ENCODE data around the gene OGDH.

DNA sequence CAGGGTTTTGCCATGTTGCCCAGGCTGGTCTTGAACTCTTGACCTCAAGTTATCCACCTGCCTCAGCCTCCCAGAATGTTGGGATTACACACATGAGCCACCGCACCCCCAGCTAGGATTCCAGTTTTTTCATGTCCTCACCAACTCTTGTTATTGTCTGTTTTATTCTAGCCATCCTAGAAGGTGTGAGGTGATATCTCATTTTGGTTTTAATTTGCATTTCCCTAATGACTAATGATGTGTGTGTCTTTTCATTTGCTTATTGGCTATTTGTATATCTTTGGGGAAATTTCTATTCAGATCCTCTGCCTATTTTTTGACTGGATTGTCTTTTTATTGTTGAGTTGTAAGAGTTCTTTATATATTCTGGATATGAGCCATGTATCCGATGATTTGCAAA lies 83.0 kb downstream of the OGDH start:
- TF ChIP-seq, protein P1, sequence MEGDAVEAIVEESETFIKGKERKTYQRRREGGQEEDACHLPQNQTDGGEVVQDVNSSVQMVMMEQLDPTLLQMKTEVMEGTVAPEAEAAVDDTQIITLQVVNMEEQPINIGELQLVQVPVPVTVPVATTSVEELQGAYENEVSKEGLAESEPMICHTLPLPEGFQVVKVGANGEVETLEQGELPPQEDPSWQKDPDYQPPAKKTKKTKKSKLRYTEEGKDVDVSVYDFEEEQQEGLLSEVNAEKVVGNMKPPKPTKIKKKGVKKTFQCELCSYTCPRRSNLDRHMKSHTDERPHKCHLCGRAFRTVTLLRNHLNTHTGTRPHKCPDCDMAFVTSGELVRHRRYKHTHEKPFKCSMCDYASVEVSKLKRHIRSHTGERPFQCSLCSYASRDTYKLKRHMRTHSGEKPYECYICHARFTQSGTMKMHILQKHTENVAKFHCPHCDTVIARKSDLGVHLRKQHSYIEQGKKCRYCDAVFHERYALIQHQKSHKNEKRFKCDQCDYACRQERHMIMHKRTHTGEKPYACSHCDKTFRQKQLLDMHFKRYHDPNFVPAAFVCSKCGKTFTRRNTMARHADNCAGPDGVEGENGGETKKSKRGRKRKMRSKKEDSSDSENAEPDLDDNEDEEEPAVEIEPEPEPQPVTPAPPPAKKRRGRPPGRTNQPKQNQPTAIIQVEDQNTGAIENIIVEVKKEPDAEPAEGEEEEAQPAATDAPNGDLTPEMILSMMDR (conservative IDR thresholded peaks at IDR 0.05; ENCODE audit: low read depth, low read length): no peak
- TF ChIP-seq MAFK (IDR thresholded peaks at IDR 0.05; ENCODE audit: low read depth, low read length) (no peak), CEBPB (IDR thresholded peaks at IDR 0.05; ENCODE audit: low read depth, low read length) (no peak), POLR2A (IDR thresholded peaks at IDR 0.05; ENCODE audit: low read depth, low read length) (no peak)
- TF ChIP-seq, protein P2, sequence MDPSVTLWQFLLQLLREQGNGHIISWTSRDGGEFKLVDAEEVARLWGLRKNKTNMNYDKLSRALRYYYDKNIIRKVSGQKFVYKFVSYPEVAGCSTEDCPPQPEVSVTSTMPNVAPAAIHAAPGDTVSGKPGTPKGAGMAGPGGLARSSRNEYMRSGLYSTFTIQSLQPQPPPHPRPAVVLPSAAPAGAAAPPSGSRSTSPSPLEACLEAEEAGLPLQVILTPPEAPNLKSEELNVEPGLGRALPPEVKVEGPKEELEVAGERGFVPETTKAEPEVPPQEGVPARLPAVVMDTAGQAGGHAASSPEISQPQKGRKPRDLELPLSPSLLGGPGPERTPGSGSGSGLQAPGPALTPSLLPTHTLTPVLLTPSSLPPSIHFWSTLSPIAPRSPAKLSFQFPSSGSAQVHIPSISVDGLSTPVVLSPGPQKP (IDR thresholded peaks at IDR 0.05; ENCODE audit: borderline replicate concordance, low read depth, low read length): no peak

Measured in IMR-90 (cell line).